NK-92 (cell line): ENCODE results near the gene HHATL.

Experiments used
- DNase-seq: peaks from one replicate; lab custom pipeline; 2025; ENCODE audit not compliant: unreplicated experiment; lab: John Stamatoyannopoulos, UW

Gene HHATL

DNA sequence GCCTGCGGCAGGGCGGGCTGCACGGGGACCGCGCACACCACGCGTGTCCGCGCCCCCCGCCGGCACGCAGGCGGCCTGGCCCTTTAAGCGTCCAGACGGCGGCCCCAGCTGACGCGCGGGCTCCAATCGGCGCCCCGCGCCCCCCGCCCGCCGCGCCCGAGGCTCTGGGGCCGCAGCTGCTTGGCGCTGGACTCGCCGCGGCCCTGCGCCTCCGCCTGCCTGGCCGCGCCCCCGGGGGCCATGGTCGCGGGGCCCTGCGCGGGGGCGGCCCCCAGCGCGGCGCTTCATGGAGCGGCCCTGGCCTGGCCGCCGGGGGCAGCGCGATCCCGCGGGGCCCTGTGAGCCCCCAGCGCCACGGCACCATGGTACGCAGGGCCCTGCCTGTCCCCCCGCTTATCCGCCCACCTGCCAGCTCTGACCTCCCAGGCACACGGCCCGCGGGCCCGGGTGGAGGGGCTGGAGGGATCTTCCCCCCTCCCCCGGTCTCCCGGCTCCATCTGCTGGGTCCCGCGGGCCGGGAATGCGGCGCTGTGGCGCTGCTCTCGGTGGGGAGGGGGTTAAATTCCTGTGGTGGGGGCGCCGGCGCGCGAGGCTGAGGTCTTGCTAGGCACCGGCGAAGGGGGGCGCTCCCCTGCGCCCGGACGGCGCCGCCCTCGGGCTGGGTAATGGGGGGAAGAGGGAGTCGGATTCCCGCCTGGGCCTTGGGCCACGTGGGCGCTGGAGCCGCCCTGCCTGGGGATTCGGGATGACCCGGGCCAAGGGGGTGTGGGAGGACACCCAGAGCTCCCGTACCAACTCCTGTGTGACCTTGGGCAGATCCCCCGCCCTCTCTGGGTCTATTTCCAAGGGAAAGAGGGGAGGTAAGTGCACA lies 48.0 kb downstream of the HHATL start:
- no peak for DNase-seq

GRCh38 chr3:42653560-42654330 lies 48.9 kb downstream of the HHATL start, which contains the start of gene ZBTB47:
ZBTB47 (plus strand) TSS chr3:42653697; CDS start chr3:42658356, 4,659 bp downstream.
- DNase-seq, result no peak

DNA sequence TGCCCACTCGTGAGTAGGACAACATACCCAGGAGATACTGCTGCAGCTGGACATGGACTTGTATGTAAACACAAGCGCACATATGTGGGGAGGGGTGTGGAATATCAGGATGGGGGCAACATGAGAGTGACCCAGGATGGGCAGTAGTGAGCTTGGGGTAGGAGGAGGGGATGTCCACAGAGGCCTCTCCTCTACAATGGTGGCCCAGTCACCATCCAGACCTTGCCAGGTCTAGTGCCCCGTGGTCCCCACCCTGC lies 49.4 kb downstream of the HHATL start:
- DNase-seq, result no peak

GRCh38 chr3:42652611-42653302 lies 49.8 kb downstream of the HHATL start:
- DNase-seq, result no peak

- no peak for DNase-seq
Measured at GRCh38 chr3:42652251-42652610, 50.4 kb downstream of the HHATL start.

DNA sequence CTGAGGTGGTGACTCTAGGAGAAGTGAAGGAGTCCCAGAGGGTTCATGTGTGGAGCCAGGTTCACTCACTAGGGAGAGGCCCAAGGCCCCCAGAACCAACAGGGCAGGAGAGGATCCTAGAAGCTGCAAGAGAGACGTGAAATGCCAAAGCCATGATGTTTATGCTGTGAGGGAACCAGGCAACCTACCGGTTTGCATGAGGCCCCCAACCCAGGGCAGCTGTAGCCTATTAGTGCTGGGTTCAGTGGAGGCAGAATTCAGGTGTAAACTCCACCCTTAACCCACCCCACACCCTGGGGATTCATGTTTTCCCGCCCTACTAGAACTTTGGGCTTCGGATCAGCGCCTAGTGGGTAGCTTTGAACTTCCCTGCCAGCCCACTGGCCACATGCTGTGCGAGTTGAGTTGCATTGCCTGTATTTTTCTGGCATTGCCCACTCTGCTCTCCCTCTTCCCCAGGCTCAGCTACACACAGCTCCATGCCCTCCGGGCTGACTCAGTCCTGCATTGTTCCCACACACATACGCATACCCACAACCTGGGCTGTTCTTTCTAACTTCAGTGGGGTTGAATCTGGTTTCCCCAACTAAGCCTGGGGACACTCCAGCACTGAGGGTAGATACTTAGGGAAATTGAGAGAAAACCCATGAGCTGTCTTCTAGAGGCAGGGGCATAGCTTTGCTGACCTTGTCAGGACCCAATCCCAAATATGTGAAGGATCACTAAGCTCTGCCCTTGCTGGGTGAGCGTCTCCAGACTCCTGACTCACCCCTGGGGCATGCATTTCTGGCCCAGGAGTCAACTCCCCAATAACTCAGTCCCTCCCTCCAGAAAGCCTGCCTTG lies 51.1 kb downstream of the HHATL start:
- no peak for DNase-seq

DNA sequence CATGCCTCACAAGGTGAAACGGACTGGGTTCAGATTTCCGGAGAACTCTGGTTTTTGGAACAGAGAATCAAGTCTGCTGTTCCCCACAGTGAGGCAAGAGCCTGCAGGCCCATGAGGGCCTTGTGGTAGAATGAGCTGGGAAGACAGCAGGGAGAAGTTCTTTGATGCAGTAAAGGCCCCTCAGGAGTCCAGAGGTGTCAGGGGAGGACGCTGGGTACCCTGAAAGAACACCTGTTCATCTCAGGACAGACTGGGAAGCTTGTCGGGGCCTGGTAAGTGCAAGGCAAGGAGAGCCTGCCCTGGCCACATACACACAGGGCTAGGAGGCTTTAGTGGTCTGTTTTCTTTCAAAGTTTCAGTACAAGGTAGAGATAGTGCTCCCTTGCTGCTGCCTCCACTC lies 52.8 kb downstream of the HHATL start:
- no peak for DNase-seq

- DNase-seq, result no peak
Measured at GRCh38 chr3:42649006-42649405, 53.6 kb downstream of the HHATL start.

DNA sequence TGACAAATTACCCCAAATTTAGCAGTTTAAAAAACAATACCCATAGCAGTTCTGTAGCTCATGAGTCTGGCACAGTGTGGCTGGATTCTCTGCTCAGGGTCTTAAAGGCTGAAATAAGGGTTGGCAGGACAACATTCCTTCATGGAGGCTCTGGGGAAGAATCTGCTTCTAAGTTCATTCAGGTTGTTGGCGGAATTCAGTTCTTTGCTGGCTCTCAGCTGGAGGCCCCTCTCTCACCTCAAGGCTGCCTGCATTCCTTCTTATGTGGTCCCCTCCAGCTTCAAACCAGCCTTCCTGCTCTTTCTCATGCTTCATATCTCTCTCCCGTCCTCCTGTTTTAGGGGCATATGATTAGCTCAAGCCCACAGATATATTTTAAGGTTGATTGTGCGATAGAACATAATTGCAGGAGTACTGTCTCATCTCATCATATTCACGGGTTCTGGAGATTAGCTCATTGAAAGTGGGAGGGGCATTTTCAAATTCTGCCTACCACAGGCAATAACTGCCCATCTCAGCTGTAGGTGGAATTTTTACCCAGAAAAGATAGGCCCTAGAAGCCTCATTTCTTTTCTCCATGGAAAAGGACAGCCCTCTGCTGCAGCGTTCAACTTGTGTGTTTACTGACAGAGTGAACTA lies 54.7 kb downstream of the HHATL start:
- DNase-seq, result no peak
